ENCODE results near the gene PSMB3.

DNA sequence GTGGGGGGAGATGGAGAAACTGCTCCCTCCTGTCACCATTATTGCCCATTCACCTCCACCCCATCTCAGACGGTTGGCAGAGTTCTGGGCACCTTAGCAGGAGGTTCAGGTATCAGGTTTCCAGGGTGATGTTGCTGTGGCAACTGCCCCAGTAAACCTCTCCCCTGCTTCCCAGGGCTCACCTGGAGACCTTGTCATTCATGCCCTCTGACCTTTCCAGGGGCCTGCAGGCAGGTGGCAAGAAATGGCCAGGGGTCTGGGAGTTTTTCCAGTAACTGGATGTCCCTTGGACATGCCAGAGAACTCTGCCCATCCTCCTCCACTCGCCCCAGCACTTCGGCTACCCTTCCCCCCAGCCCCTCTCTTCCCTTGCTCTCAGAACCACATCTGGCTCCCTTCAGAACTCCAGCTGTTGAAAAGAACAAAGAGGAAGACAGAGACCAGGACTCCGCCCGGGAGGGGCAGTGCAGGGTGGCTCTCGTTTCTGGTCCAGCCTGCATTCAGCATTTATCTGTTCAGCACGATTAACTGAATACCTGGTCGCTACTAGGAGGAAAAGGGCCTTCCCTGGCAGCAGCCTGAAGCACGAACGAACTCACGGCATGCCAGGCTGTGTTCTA is 39.0 kb upstream of the PSMB3 start:
- TF ChIP-seq, protein P1, sequence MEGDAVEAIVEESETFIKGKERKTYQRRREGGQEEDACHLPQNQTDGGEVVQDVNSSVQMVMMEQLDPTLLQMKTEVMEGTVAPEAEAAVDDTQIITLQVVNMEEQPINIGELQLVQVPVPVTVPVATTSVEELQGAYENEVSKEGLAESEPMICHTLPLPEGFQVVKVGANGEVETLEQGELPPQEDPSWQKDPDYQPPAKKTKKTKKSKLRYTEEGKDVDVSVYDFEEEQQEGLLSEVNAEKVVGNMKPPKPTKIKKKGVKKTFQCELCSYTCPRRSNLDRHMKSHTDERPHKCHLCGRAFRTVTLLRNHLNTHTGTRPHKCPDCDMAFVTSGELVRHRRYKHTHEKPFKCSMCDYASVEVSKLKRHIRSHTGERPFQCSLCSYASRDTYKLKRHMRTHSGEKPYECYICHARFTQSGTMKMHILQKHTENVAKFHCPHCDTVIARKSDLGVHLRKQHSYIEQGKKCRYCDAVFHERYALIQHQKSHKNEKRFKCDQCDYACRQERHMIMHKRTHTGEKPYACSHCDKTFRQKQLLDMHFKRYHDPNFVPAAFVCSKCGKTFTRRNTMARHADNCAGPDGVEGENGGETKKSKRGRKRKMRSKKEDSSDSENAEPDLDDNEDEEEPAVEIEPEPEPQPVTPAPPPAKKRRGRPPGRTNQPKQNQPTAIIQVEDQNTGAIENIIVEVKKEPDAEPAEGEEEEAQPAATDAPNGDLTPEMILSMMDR (optimal IDR thresholded peaks at IDR 0.05 in 1 of 3, IDR thresholded peaks at IDR 0.05 in 1 of 3, conservative IDR thresholded peaks at IDR 0.05 in 1 of 3; ENCODE audit: extremely low read depth in 1 of 3, insufficient read depth in 2 of 3, low read length in 3 of 3), result no peak
- no peak for TF ChIP-seq EZH2 (IDR thresholded peaks at IDR 0.05; ENCODE audit: low read length)

Measured in keratinocyte (primary cell).